HCT116 (cell line): ENCODE data around the gene NXPE3. TPM values are rescaled to one million over a fixed set of nuclear protein-coding genes. Genes with fewer than 3 reads are reported as not detected.

Experiments used
- ATAC-seq: fragments of 200-7000 bp; cut with Tn5 transposase; 2 replicates; pipeline ENCODE4 v1.9.1; 2020; ENCODE audit warnings: mild to moderate bottlenecking, moderate library complexity
- BruUV-seq: library from RNA; stranded (reverse); fragments of 400-500 nt; replicated peaks from 2 replicates; lab custom pipeline; 2021; lab: Mats Ljungman, UMichigan
- CTCF ChIA-PET: fragments of 300-600 bp; sonication (Branson Sonifier 250); formaldehyde crosslinking; loops from one replicate; lab custom pipeline; 2021; ENCODE audit warnings: antibody characterized with exemption; lab: Charles Lee
- POLR2A ChIA-PET: fragments of 300-600, 350-600 bp; sonication (Branson Sonifier 250); formaldehyde crosslinking; loops from one replicate; lab custom pipeline; 2021; ENCODE audit warnings: antibody characterized with exemption; lab: Charles Lee
- RAD21 ChIA-PET, 2 experiments: fragments of 300-600 bp; sonication (Branson Sonifier 250); formaldehyde crosslinking; loops; one replicate each; lab custom pipeline; 2023; ENCODE audit warnings: low total read pairs in 2 of 2; ENCODE audit not compliant: uncharacterized antibody in 2 of 2, unreplicated experiment in 2 of 2, low non-redundant PET in 1 of 2; lab: Charles Lee
- DNase-seq: peaks from one replicate; pipeline ENCODE4 v3.0.0-alpha.2; 2010; ENCODE audit warnings: low read depth, low spot score
- H2AFZ ChIP-seq: fragments of 200-600 bp; shearing (Covaris generic), sonication (generic); 2 replicates; pipeline ENCODE4 v1.6.1; 2017; ENCODE audit warnings: low read depth, mixed run types, mixed read lengths, antibody characterized with exemption, low read length; ENCODE audit not compliant: poor library complexity, severe bottlenecking
- H3K27ac ChIP-seq: 2 replicates; pipeline ENCODE4 v1.5.1; 2012; ENCODE audit warnings: low read depth, low read length
- H3K27me3 ChIP-seq: fragments of 200-600 bp; sonication (generic); 2 replicates; pipeline ENCODE4 v1.6.1; 2016; ENCODE audit warnings: mixed run types, low read length, mixed read lengths; ENCODE audit not compliant: insufficient read depth
- H3K36me3 ChIP-seq, 2 experiments: fragments of 200-500 bp in 1 of 2; fragments of 200-600 bp in 1 of 2; sonication (Bioruptor generic) in 1 of 2; sonication (generic) in 1 of 2; 2 replicates each; pipeline versions ENCODE4 v1.5.1 to v1.6.1; 2014 to 2016; ENCODE audit warnings: low read length in 2 of 2, inconsistent platforms in 1 of 2, mixed read lengths in 1 of 2, mixed run types in 1 of 2; ENCODE audit not compliant: insufficient read depth in 2 of 2, control insufficient read depth in 1 of 2
- H3K4me1 ChIP-seq, 2 experiments: fragments of 200-600 bp in 1 of 2; sonication (generic) in 1 of 2; 2 replicates each; pipeline versions ENCODE4 v1.5.1 to v1.6.1; 2012 to 2017; ENCODE audit warnings: low read length in 2 of 2, inconsistent platforms in 1 of 2, mild to moderate bottlenecking in 1 of 2, mixed read lengths in 1 of 2, mixed run types in 1 of 2, moderate library complexity in 1 of 2; ENCODE audit not compliant: insufficient read depth in 2 of 2, control insufficient read depth in 1 of 2
- H3K4me2 ChIP-seq: fragments of 200-600 bp; sonication (generic); 2 replicates; pipeline ENCODE4 v1.6.1; 2017; ENCODE audit warnings: mixed run types, low read length, mixed read lengths
- H3K4me3 ChIP-seq, 2 experiments: fragments of 200-600 bp in 1 of 2; sonication (generic) in 1 of 2; replicated peaks in 1 of 2; 2 replicates each; pipeline ENCODE4 v1.5.1; 2011 to 2016; ENCODE audit warnings: low read length in 2 of 2, control low read depth in 1 of 2, low read depth in 1 of 2, mild to moderate bottlenecking in 1 of 2, mixed read lengths in 1 of 2, mixed run types in 1 of 2
- H3K79me2 ChIP-seq: fragments of 200-600 bp; sonication (generic); 2 replicates; pipeline ENCODE4 v1.6.1; 2017; ENCODE audit warnings: mild to moderate bottlenecking, mixed run types, low read length, moderate library complexity, mixed read lengths; ENCODE audit not compliant: insufficient read depth
- H3K9ac ChIP-seq: fragments of 200-600 bp; sonication (generic); 2 replicates; pipeline ENCODE4 v1.6.1; 2016; ENCODE audit warnings: low read length, mixed read lengths
- H3K9me2 ChIP-seq: fragments of 200-600 bp; sonication (generic), shearing (Covaris generic); 2 replicates; pipeline ENCODE4 v1.6.1; 2017; ENCODE audit warnings: mixed run types, mild to moderate bottlenecking, moderate library complexity; ENCODE audit not compliant: insufficient read depth
- H3K9me3 ChIP-seq, 2 experiments: fragments of 200-500 bp in 1 of 2; fragments of 200-600 bp in 1 of 2; sonication (Bioruptor generic) in 1 of 2; sonication (generic) in 1 of 2; 2 replicates each; pipeline ENCODE4 v1.6.1; 2014 to 2017; ENCODE audit warnings: low read length in 2 of 2, mixed read lengths in 2 of 2, inconsistent platforms in 1 of 2, low read depth in 1 of 2, mild to moderate bottlenecking in 1 of 2, mixed run types in 1 of 2, moderate library complexity in 1 of 2; ENCODE audit not compliant: control insufficient read depth in 1 of 2, insufficient read depth in 1 of 2
- H4K20me1 ChIP-seq: fragments of 200-600 bp; sonication (generic), shearing (Covaris generic); 2 replicates; pipeline ENCODE4 v1.6.1; 2017; ENCODE audit warnings: mixed run types, mild to moderate bottlenecking, moderate library complexity; ENCODE audit not compliant: insufficient read depth
- ATF3 ChIP-seq: IDR thresholded peaks from 2 replicates; pipeline ENCODE4 v1.6.1; 2012
- CBX3 ChIP-seq: IDR thresholded peaks from 2 replicates; pipeline ENCODE4 v1.6.1; 2012; ENCODE audit warnings: low read depth
- CTCF ChIP-seq, 3 experiments: fragments of 200-600 bp in 1 of 3; sonication (generic) in 1 of 3; IDR thresholded peaks in 2 of 3; conservative IDR thresholded peaks in 1 of 3; 2 replicates each; pipeline ENCODE4 v1.5.1; 2012 to 2017; ENCODE audit warnings: low read depth in 2 of 3, low read length in 2 of 3, antibody characterized with exemption in 1 of 3, borderline replicate concordance in 1 of 3, control low read depth in 1 of 3, mild to moderate bottlenecking in 1 of 3, mixed read lengths in 1 of 3, mixed run types in 1 of 3, moderate library complexity in 1 of 3; ENCODE audit not compliant: insufficient read depth in 1 of 3
- EGR1 ChIP-seq: IDR thresholded peaks from 2 replicates; pipeline ENCODE4 v1.6.1; 2012; ENCODE audit warnings: low read depth
- ELF1 ChIP-seq: IDR thresholded peaks from 2 replicates; pipeline ENCODE4 v1.6.1; 2012; ENCODE audit warnings: low read depth, borderline replicate concordance
- EZH2 ChIP-seq: fragments of 200-600 bp; sonication (generic); IDR thresholded peaks from 2 replicates; pipeline ENCODE4 v1.6.1; 2017; ENCODE audit warnings: antibody characterized with exemption, mixed run types
- EZH2phosphoT487 ChIP-seq: fragments of 200-600 bp; IDR thresholded peaks from 2 replicates; pipeline ENCODE4 v1.6.1; 2018; ENCODE audit warnings: antibody characterized with exemption, borderline replicate concordance
- FOSL1 ChIP-seq: IDR thresholded peaks from 2 replicates; pipeline ENCODE4 v1.6.1; 2012; ENCODE audit warnings: low read depth
- JUND ChIP-seq: IDR thresholded peaks from 2 replicates; pipeline ENCODE4 v1.6.1; 2012
- POLR2A ChIP-seq: IDR thresholded peaks from 2 replicates; pipeline ENCODE4 v1.7.0; 2011; ENCODE audit warnings: borderline replicate concordance; ENCODE audit not compliant: insufficient read depth, insufficient read length; ENCODE audit errors: extremely low read depth
- POLR2AphosphoS5 ChIP-seq: IDR thresholded peaks from 2 replicates; pipeline ENCODE4 v1.6.1; 2011; ENCODE audit warnings: mild to moderate bottlenecking, low read depth, low read length, moderate library complexity
- RAD21 ChIP-seq: IDR thresholded peaks from 2 replicates; pipeline ENCODE4 v1.6.1; 2012; ENCODE audit warnings: low read depth, mild to moderate bottlenecking
- REST ChIP-seq: IDR thresholded peaks from 2 replicates; pipeline ENCODE4 v1.6.1; 2012; ENCODE audit warnings: low read depth
- SIN3A ChIP-seq: IDR thresholded peaks from 2 replicates; pipeline ENCODE4 v1.6.1; 2012; ENCODE audit warnings: low read depth
- SP1 ChIP-seq: IDR thresholded peaks from 2 replicates; pipeline ENCODE4 v1.6.1; 2012; ENCODE audit warnings: low read depth
- SRF ChIP-seq: IDR thresholded peaks from 2 replicates; pipeline ENCODE4 v1.6.1; 2012; ENCODE audit warnings: low read depth
- TCF7L2 ChIP-seq: IDR thresholded peaks from 2 replicates; pipeline ENCODE4 v1.7.0; 2011; ENCODE audit warnings: borderline replicate concordance, inconsistent platforms; ENCODE audit not compliant: insufficient read depth, insufficient read length; ENCODE audit errors: extremely low read depth
- YY1 ChIP-seq: IDR thresholded peaks from 2 replicates; pipeline ENCODE4 v1.6.1; 2011; ENCODE audit warnings: low read length, low read depth, moderate library complexity, mild to moderate bottlenecking; ENCODE audit not compliant: insufficient replicate concordance; ENCODE audit errors: extremely low read depth
- ZFX ChIP-seq: fragments of 450-650 bp; IDR thresholded peaks from 2 replicates; pipeline ENCODE4 v1.6.1; 2017
- ZNF274 ChIP-seq: fragments of 200-500 bp; sonication (Bioruptor generic); IDR thresholded peaks from 2 replicates; pipeline ENCODE4 v1.6.1; 2014; ENCODE audit warnings: mild to moderate bottlenecking, low read depth, low read length, inconsistent platforms
- intact Hi-C: fragments of 100-400 bp; cut with micrococcal nuclease; formaldehyde crosslinking; loops from 2 replicates; pipeline ENCODE4 v1.10.0; 2022
- total RNA-seq: library from RNA; stranded (reverse); gene quantifications from one replicate; pipeline ENCODE4 v1.2.1, GENCODE V29; 2021; ENCODE audit not compliant: unreplicated experiment

NXPE3 gene
- total RNA-seq, 1 experiment from 2014 or later, result 4.3 TPM

- RAD21 ChIA-PET, result no interaction called here
- DNase-seq, result no peak
- H3K9me2 ChIP-seq, result no peaks in the 10 kb centered on the region
- H2AFZ ChIP-seq, result no peak overlapping the region
- POLR2A ChIA-PET, result no interaction called here
- peaks cover 2 to 5% of the 10 kb centered on the region in 2 experiments; a peak in 1 of 4 replicates for H3K4me1 ChIP-seq
- no peak overlapping the region for H3K4me3 ChIP-seq
- no peaks in the 10 kb centered on the region for H3K79me2 ChIP-seq
- H4K20me1 ChIP-seq, result no peaks in the 10 kb centered on the region
- H3K27ac ChIP-seq, result no peak overlapping the region
- no TSS peak for BruUV-seq
- H3K9me3 ChIP-seq, result no peaks in the 10 kb centered on the region
- H3K36me3 ChIP-seq, result peaks cover 7 to 23% of the 10 kb centered on the region in 2 experiments
- H3K27me3 ChIP-seq, result no peaks in the 10 kb centered on the region
- intact Hi-C loops, result no loop called here
- no peak overlapping the region for H3K4me2 ChIP-seq
- no peak for TF ChIP-seq EZH2phosphoT487
- TF ChIP-seq SRF, result no peak
- TF ChIP-seq YY1, result no peak
- TF ChIP-seq POLR2A, result no peak
- TF ChIP-seq ELF1, result no peak
- no peak for TF ChIP-seq CBX3
- TF ChIP-seq EGR1, result no peak
- no peak for TF ChIP-seq EZH2
- no peak for TF ChIP-seq TCF7L2
- TF ChIP-seq RAD21, result no peak
- no peak for TF ChIP-seq ZFX
- no peak for TF ChIP-seq POLR2AphosphoS5
- no peak for TF ChIP-seq CTCF (IDR thresholded peaks at IDR 0.05 in 2 of 3, conservative IDR thresholded peaks at IDR 0.05 in 1 of 3; ENCODE audit: borderline replicate concordance in 1 of 3, insufficient read depth in 1 of 3, low read depth in 2 of 3, low read length in 2 of 3)
- no peak for TF ChIP-seq REST
- TF ChIP-seq ZNF274, result no peak
- no peak for TF ChIP-seq SP1
- no peak for TF ChIP-seq SIN3A
- no peak for TF ChIP-seq JUND
- no peak for TF ChIP-seq FOSL1
- TF ChIP-seq ATF3, result no peak
- ATAC-seq, result no peak
- CTCF ChIA-PET, result no interaction called here
- H3K9ac ChIP-seq, result no peak overlapping the region
Measured at GRCh38 chr3:101862416-101863165, 83.6 kb downstream of the NXPE3 start.
